ENCODE measurements around the gene ADO. TPM values are rescaled to one million over a fixed set of nuclear protein-coding genes. Genes with fewer than 3 reads are reported as not detected.

ADO gene
- total and polyA plus RNA-seq, 2 experiments from 2014 or later = 12.6 to 48.3 TPM

- TF ChIP-seq ZNF462 (CRISPR knock-in tag; IDR thresholded peaks at IDR 0.05) = no peak
- no peak for TF ChIP-seq ZNF331 (CRISPR knock-in tag; IDR thresholded peaks at IDR 0.05; ENCODE audit: low read depth)
- no peak for TF ChIP-seq CTCF (conservative IDR thresholded peaks at IDR 0.05; ENCODE audit: low read depth in 2 of 2)
- TF ChIP-seq POLR2AphosphoS5 (IDR thresholded peaks at IDR 0.05; ENCODE audit: low read depth) = no peak
These were observed 39.9 kb downstream of the ADO start (continued) for GRCh38 chr10:62844280-62845011.

GRCh38 chr10:62847433-62847832 is 42.9 kb downstream of the ADO start:
- H3K4me3 Mint-ChIP-seq = no peak overlapping the region
- Histone ChIP-seq H3K4me1 (ENCODE audit: insufficient read depth) (no peaks in the 10 kb centered on the region), H2AFZ (no peak overlapping the region), H3K27ac (ENCODE audit: low read depth) (no peak overlapping the region), H3K4me2 (no peak overlapping the region), H3F3A (replicated peaks; ENCODE audit: low read depth) (no peaks in the 10 kb centered on the region), H3K79me2 (replicated peaks; ENCODE audit: insufficient read depth) (no peaks in the 10 kb centered on the region), H3K36me3 (ENCODE audit: insufficient read depth) (no peaks in the 10 kb centered on the region; the same call in 1 of the 2 replicates), H3K4me3 (no peak overlapping the region), H3K9me2 (ENCODE audit: insufficient read depth) (0 out of 2 replicates have a peak, but pooled peaks cover 4% of the 10 kb centered on the region), H3K27me3 (ENCODE audit: insufficient read depth) (no peaks in the 10 kb centered on the region), H4K20me1 (replicated peaks; ENCODE audit: insufficient read depth) (no peaks in the 10 kb centered on the region)
- no peak overlapping the region for H3K27ac Mint-ChIP-seq
- H3K36me3 Mint-ChIP-seq (ENCODE audit: low read depth) = no peaks in the 10 kb centered on the region; the same call in 2 of the 3 replicates
- H3K9me3 Mint-ChIP-seq = no peaks in the 10 kb centered on the region; the same call in 2 of the 3 replicates
- no peak for ATAC-seq
- peaks cover 1% of the 10 kb centered on the region for H3K27me3 Mint-ChIP-seq (ENCODE audit: insufficient read depth, low read depth, poor library complexity)
- DNase-seq (ENCODE audit: low spot score) = no peak
- H3K4me1 Mint-ChIP-seq = no peaks in the 10 kb centered on the region; the same call in 2 of the 3 replicates
- TF ChIP-seq STAT1 (IDR thresholded peaks at IDR 0.05; ENCODE audit: unreplicated experiment) (no peak), EZH2phosphoT487 (IDR thresholded peaks at IDR 0.05; ENCODE audit: unreplicated experiment) (no peak), ZNF331 (CRISPR knock-in tag; IDR thresholded peaks at IDR 0.05; ENCODE audit: low read depth) (no peak), ETS1 (IDR thresholded peaks at IDR 0.05) (no peak), NANOG (IDR thresholded peaks at IDR 0.05; ENCODE audit: borderline replicate concordance) (no peak), CTCF (conservative IDR thresholded peaks at IDR 0.05; ENCODE audit: low read depth in 2 of 2) (no peak), EZH2 (IDR thresholded peaks at IDR 0.05; ENCODE audit: low read depth, unreplicated experiment) (no peak), ZNF114 (CRISPR knock-in tag; IDR thresholded peaks at IDR 0.05) (no peak), CREB1 (CRISPR knock-in tag; IDR thresholded peaks at IDR 0.05; ENCODE audit: low read depth) (no peak), JUNB (IDR thresholded peaks at IDR 0.05; ENCODE audit: unreplicated experiment) (no peak)

Data from GM23338 (cell line).